ENCODE data around the gene ICOS. TPM values are rescaled to one million over a fixed set of nuclear protein-coding genes. Genes with fewer than 3 reads are reported as not detected.

ICOS gene
- total RNA-seq, 1 experiment from 2014 or later: not detected

DNA sequence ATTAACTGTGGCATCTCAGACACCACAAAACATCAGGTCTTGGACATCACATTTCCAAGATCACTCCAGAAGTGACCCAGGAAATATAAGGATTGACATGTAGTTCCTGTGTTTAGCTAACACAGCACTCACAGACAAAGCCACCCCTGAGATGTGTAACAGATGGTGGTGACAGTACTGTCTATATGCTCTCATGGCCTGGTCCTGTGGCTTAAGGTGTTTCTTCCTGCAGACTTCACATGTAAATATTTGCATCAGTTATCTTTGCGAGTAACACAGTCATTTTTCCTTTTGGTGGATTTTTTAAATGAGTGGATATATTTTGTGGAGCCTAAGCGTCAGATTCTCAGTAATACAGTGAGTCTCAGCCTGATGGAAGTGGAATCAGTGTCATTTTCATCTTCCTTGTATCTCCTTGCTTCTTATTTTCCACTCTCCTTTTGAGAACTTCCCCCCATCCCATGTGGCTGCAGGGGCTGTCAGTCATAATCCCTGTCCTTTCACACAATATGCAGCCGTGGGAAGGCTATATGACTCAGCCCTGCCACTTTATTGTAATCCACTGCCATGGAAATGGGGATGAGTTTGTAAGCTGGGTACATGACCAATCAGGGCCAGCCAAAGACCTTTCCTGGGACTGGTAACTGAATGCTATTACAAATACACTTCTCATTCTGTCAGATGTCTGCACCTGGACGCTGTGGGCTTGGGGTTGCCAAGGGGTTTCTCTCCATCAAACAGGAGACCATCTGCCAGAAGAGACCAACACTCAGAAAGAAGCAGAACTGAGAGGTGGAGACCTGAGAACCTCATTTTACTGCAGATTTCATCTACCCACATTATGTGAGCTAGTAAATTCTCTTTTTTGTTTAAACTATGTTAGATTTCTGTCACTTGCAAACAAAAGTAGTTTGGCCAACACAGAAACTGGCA is 74.3 kb downstream of the ICOS start:
- no peak for DNase-seq (ENCODE audit: low spot score)

Other genes starting within 250 kb of the ICOS start
- gene CD28, start 230.1 kb upstream of the ICOS start, total RNA-seq (2014; rRNA removed; shearing (Covaris generic)): not detected in 2 replicates
- gene CTLA4, start 69.0 kb upstream of the ICOS start, total RNA-seq (2014; rRNA removed; shearing (Covaris generic)): not detected in 2 replicates

All from H4 (cell line).